D721Med (cell line): ENCODE measurements around the gene SCT.
"Not testable (repeated sequence)": the region's sequence is repeated elsewhere in the genome, so short reads cannot be mapped to it uniquely, and the experiment has no call there.

Experiments used
- DNase-seq: peaks from one replicate; pipeline ENCODE4 v3.0.0; 2011; ENCODE audit warnings: low spot score; ENCODE audit not compliant: insufficient read length
- FAIRE-seq: peaks from 2 replicates; lab custom pipeline; 2011; peaks lifted over from hg19 to GRCh38; lab: Jason Lieb, UNC
- CTCF ChIP-seq: IDR thresholded peaks from 2 replicates; pipeline ENCODE4 v1.5.1; 2012; ENCODE audit warnings: mild to moderate bottlenecking, control low read depth; ENCODE audit not compliant: insufficient read depth; ENCODE audit errors: missing control alignments

Gene SCT

DNA sequence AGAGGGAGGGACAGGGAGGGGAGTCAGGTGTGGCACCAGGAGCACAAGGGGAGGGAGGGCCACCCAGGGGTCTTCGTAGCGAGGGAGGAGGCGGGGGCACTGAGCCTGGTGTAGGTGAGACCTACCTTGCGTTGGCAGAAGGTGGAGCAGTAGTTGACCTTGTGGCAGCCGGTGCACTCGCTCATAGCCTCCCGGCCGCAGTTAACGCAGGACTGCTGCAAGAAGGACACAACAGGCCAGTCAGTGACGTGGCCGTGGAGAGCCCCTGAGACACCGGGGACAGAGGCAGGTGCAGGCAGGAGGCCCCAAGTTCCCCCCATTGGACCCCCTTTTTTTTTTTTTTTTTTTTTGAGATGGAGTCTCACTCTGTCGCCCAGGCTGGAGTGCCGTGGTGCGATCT is 26.9 kb upstream of the SCT start:
- TF ChIP-seq CTCF = no peak
- FAIRE-seq = no peak

GRCh38 chr11:653136-653535 is 26.2 kb upstream of the SCT start:
- not testable (repeated sequence) for FAIRE-seq, DNase-seq

More for the DNA sequence above, 26.9 kb upstream of the SCT start:
- DNase-seq = no peak

GRCh38 chr11:650482-650881 is 23.5 kb upstream of the SCT start:
- DNase-seq (no peak), FAIRE-seq (no peak)
- TF ChIP-seq CTCF = no peak

DNA sequence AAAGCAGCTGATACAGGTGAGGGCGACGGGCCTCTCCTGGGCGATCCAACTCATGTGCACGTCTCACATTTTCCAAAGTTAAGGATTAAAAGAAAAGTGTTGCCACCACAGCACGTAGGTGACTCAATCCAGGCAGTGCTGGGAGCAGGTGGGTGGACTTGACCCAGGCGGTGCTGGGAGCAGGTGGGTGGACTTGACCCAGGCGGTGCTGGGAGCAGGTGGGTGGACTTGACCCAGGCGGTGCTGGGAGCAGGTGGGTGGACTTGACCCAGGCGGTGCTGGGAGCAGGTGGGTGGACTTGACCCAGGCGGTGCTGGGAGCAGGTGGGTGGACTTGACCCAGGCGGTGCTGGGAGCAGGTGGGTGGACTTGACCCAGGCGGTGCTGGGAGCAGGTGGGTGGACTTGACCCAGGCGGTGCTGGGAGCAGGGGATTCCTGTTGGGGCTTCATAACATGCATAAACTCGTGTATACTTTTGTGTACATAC is 20.7 kb upstream of the SCT start:
- FAIRE-seq, DNase-seq: not testable (repeated sequence)

DNA sequence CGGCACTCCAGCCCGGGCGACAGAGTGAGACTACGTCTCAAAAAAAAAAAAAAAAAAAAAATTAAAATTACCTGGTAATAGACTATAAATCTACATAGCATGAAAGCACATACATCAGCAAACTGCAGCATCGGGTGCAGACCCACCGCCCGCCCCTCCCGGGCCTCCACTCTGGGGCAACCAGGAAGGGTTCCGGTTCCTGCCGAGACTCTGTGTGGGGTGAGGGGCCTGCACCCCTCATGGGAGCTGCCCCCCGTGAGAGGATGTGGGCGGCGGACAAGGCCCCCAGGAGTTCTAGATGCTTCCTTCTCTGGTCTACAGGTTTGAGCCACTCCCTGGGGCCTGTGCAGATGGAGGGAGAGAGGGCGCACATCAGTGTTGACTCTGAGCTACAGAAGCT is 19.2 kb upstream of the SCT start:
- FAIRE-seq (no peak), DNase-seq (no peak)
- no peak for TF ChIP-seq CTCF

DNA sequence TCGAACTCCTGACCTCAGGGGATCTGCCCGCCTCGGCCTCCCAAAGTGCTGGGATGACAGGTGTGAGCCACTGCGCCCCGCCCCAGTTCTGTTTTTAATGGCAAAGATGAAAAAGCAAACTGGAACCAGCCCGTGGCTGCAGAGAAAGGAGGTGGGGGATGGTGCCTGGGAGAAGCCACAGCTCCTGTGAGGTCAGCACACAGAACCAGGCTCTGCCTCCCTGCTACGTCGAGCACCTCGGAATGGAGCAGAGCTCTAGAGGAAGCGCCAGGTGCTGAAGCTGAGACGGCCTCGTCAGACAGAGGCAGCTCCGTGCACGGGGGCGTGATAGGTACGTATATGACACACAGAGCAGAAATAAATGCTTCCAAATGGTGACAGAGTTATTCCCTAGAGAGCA is 18.6 kb upstream of the SCT start:
- DNase-seq (no peak), FAIRE-seq (no peak)
- no peak for TF ChIP-seq CTCF

DNA sequence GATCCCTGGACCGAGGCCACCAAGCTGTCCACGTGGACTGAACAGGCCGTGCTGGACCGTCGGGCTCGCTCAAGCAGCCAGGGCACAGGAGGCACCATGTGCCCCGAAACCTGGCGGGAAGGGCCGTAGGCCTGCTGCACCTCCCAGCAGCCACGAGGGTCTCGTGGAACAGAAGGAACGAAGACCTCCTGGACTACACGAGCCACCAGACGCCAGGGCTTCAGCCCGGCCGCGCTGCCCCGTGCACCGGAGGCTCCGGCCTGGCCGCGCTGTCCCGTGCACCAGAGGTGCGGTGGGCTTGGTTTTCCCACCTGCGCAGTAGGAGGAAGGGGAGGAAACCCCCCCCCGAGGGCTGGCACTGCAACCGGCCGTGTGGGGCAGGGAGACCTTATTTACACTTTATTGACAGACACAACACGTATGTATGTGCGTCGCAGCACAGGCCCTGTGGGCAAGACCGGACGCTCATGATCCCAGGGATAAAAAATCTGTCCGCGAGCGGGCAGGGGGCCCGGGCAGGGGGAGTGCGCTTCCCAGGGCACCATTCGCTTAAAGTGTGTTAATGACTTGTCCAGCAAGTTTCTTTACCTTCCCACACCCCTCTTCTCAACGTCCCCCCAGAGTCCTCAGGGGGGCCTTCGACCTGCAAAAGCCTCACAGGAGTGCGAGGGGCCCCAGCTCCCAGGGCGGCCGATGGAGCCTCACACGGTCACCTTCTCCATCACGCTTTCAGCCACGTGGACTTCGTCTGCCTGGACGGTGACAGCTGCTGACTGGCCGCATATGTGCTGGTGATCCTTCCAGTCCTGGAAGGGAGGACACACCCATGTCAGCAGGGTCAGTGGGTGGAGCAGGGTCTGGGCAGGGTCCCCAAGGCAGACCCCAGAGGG is 17.1 kb upstream of the SCT start:
- no peak for TF ChIP-seq CTCF
- FAIRE-seq (no peak), DNase-seq (no peak)

- TF ChIP-seq CTCF = no peak
- no peak for FAIRE-seq
- no peak for DNase-seq
Observed at GRCh38 chr11:643366-643765, 16.4 kb upstream of the SCT start.
